ENCODE results near the gene TMIGD1.

- TF ChIP-seq POLR2AphosphoS5 (IDR thresholded peaks at IDR 0.05; ENCODE audit: low read depth) (no peak), CTCF (IDR thresholded peaks at IDR 0.05; ENCODE audit: insufficient read depth, low read length) (no peak)
Measured at GRCh38 chr17:30304778-30305177, 29.1 kb downstream of the TMIGD1 start.
